Activated B cell treated with CpG ODN at 0.5 μM for 24 hours (primary cell): ENCODE data around the gene ZNF536. TPM values are rescaled to one million over a fixed set of nuclear protein-coding genes. Genes with fewer than 3 reads are reported as not detected.

ENCODE experiments used
- ATAC-seq: fragments of 200-7000 bp; cut with Tn5 transposase; one replicate; pipeline ENCODE4 v1.10.0; 2021; ENCODE audit warnings: low read depth, mild to moderate bottlenecking, moderate library complexity
- CTCF ChIA-PET: fragments of 350-600 bp; sonication (Branson Sonifier 250); formaldehyde crosslinking; loops from one replicate; lab custom pipeline; 2021; ENCODE audit warnings: antibody characterized with exemption; lab: Charles Lee
- POLR2A ChIA-PET: fragments of 350-600 bp; sonication (Branson Sonifier 250); formaldehyde crosslinking; loops from one replicate; lab custom pipeline; 2021; ENCODE audit warnings: antibody characterized with exemption; lab: Charles Lee
- DNase-seq: peaks from one replicate; pipeline ENCODE4 v3.0.0; 2022
- H3K27ac Mint-ChIP-seq: one replicate; pipeline ENCODE4 v1.8.0; 2020; ENCODE audit warnings: mixed read lengths
- H3K27me3 Mint-ChIP-seq: one replicate; pipeline ENCODE4 v1.8.0; 2021; ENCODE audit warnings: mixed read lengths
- H3K36me3 Mint-ChIP-seq: one replicate; pipeline ENCODE4 v1.8.0; 2021; ENCODE audit warnings: low read depth, mixed read lengths
- H3K4me1 Mint-ChIP-seq: one replicate; pipeline ENCODE4 v1.8.0; 2021; ENCODE audit warnings: mixed read lengths
- H3K4me3 Mint-ChIP-seq: one replicate; pipeline ENCODE4 v1.8.0; 2020; ENCODE audit warnings: mild to moderate bottlenecking, mixed read lengths
- H3K9me3 Mint-ChIP-seq: one replicate; pipeline ENCODE4 v1.8.0; 2020; ENCODE audit warnings: mixed read lengths
- CTCF ChIP-seq: fragments of 200-600 bp; IDR thresholded peaks from one replicate; pipeline ENCODE4 v1.8.0; 2022; ENCODE audit warnings: antibody characterized with exemption, mild to moderate bottlenecking
- intact Hi-C: fragments of 100-400 bp; cut with micrococcal nuclease; formaldehyde crosslinking; loops from one replicate; pipeline ENCODE4 v1.15.1; 2024
- total RNA-seq: library from RNA; stranded (reverse); gene quantifications from 2 replicates; pipeline ENCODE4 v1.2.3, GENCODE V29; 2022

The ZNF536 gene
- total RNA-seq, 1 donor from 2014 or later: not detected

GRCh38 chr19:30450835-30451321 is 78.7 kb downstream of the ZNF536 start:
- CTCF ChIA-PET: no interaction called here
- no peaks in the 10 kb centered on the region for H3K9me3 Mint-ChIP-seq
- no peak for ATAC-seq
- intact Hi-C loops: no loop called here
- DNase-seq: no peak
- H3K4me3 Mint-ChIP-seq: no peak overlapping the region
- POLR2A ChIA-PET: no interaction called here
- H3K36me3 Mint-ChIP-seq: no peaks in the 10 kb centered on the region
- no peak for TF ChIP-seq CTCF
- no peaks in the 10 kb centered on the region for H3K4me1 Mint-ChIP-seq
- no peak overlapping the region for H3K27ac Mint-ChIP-seq
- no peaks in the 10 kb centered on the region for H3K27me3 Mint-ChIP-seq

- no peak for ATAC-seq
- ChIA-PET CTCF (no interaction called here), POLR2A (no interaction called here)
Observed at GRCh38 chr19:30452931-30453330, 80.7 kb downstream of the ZNF536 start.

GRCh38 chr19:30453743-30454142 is 81.6 kb downstream of the ZNF536 start:
- no peak for TF ChIP-seq CTCF
- H3K9me3 Mint-ChIP-seq: no peaks in the 10 kb centered on the region
- no peaks in the 10 kb centered on the region for H3K4me1 Mint-ChIP-seq
- ATAC-seq: no peak
- H3K27me3 Mint-ChIP-seq: no peaks in the 10 kb centered on the region
- H3K36me3 Mint-ChIP-seq: no peaks in the 10 kb centered on the region
- H3K27ac Mint-ChIP-seq: no peak overlapping the region
- intact Hi-C loops: no loop called here
- CTCF ChIA-PET: no interaction called here
- no peak overlapping the region for H3K4me3 Mint-ChIP-seq
- DNase-seq: no peak
- POLR2A ChIA-PET: no interaction called here

More at GRCh38 chr19:30452931-30453330, 80.7 kb downstream of the ZNF536 start:
- H3K36me3 Mint-ChIP-seq: no peaks in the 10 kb centered on the region
- no peak overlapping the region for H3K27ac Mint-ChIP-seq
- DNase-seq: no peak
- no peak for TF ChIP-seq CTCF
- no peaks in the 10 kb centered on the region for H3K27me3 Mint-ChIP-seq
- intact Hi-C loops: no loop called here
- H3K9me3 Mint-ChIP-seq: no peaks in the 10 kb centered on the region
- H3K4me3 Mint-ChIP-seq: no peak overlapping the region
- no peaks in the 10 kb centered on the region for H3K4me1 Mint-ChIP-seq

- ATAC-seq (no peak), DNase-seq (no peak)
- Mint-ChIP-seq H3K27ac (no peak overlapping the region), H3K4me3 (no peak overlapping the region), H3K36me3 (no peaks in the 10 kb centered on the region), H3K27me3 (no peaks in the 10 kb centered on the region), H3K4me1 (no peaks in the 10 kb centered on the region), H3K9me3 (peaks cover 2% of the 10 kb centered on the region)
- intact Hi-C loops: no loop called here
- CTCF ChIA-PET: no interaction called here
- TF ChIP-seq CTCF: no peak
- POLR2A ChIA-PET: no interaction called here
Observed at GRCh38 chr19:30455881-30456280, 83.7 kb downstream of the ZNF536 start.

- Mint-ChIP-seq H3K27ac (no peak overlapping the region), H3K36me3 (no peaks in the 10 kb centered on the region), H3K9me3 (peaks cover 2% of the 10 kb centered on the region), H3K4me3 (no peak overlapping the region), H3K27me3 (no peaks in the 10 kb centered on the region), H3K4me1 (no peaks in the 10 kb centered on the region)
- TF ChIP-seq CTCF: no peak
- DNase-seq (no peak), ATAC-seq (no peak)
- intact Hi-C loops: no loop called here
- CTCF ChIA-PET: no interaction called here
- POLR2A ChIA-PET: no interaction called here
Observed at GRCh38 chr19:30457484-30457883, 85.3 kb downstream of the ZNF536 start.
